Measurements from ENCODE around the gene CFAP210. TPM values are rescaled to one million over a fixed set of nuclear protein-coding genes. Genes with fewer than 3 reads are reported as not detected.

CFAP210 gene
- total and polyA plus RNA-seq, 4 donors = 2.8 to 4.5 (median 3.5) TPM

DNA sequence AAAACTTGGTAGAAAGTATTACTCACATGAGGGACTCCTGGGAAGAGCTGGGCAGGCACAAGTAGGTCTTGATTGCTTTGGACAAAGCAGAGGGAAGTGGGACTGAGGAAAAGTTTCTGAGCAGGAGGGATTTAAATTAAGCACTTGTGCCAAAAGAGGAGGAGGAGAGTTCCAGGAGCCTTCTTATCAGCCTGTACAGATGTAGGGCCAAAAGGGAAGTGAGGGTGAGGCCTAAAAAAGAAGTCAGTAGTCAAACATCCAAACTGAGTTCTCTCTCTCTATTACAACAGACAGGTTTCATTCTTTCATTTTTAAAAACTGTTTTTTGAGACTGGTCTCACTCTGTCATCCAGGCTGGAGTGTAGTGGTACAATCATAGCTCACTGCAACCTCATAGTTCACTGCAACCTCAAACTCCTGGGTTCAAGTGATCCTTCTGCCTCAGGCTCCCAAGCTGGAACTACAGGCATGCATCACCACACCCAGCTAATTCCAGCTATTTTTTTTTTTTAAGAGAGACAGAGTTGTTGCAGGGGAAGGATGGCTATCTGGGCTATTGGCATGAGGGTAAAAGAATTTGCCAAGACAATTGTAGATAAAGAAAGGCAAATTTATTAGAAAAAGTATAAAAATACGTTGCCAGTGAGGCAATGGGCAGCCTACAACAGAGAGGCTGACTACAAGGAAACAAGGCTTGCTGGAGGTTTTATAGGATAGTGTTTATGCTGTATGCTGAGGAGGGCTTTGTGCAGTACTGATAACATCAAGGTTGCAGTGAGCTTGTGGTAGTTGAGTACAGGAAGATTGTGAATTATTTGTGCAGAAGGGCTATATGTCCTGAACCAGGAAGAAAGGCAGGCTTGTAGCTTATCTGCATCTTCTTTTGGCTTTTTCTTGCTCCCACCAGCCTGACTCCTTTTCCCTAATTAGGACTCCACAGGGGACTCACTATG lies 29.0 kb downstream of the CFAP210 start:
- no peaks in the 10 kb centered on the region for H3K27me3 ChIP-seq (ENCODE audit: control insufficient read depth, insufficient read depth, low read length)
- WGBS (ENCODE audit: insufficient coverage) = 77% methylated on average over 1 of the region's 1 CpG
- H3K9me3 ChIP-seq (ENCODE audit: control insufficient read depth, insufficient read depth, low read length) = no peaks in the 10 kb centered on the region
- H3K4me1 ChIP-seq (ENCODE audit: control insufficient read depth, insufficient read depth, low read length) = no peaks in the 10 kb centered on the region
- DNase-seq (ENCODE audit: low read depth in 4 of 6, low spot score in 6 of 6) = no peak
- H3K27ac ChIP-seq (ENCODE audit: low read depth, low read length) = no peak overlapping the region
- no peak overlapping the region for H3K4me3 ChIP-seq (ENCODE audit: low read depth, low read length)
- H3K36me3 ChIP-seq (ENCODE audit: control insufficient read depth, insufficient read depth, low read length) = no peaks in the 10 kb centered on the region

DNA sequence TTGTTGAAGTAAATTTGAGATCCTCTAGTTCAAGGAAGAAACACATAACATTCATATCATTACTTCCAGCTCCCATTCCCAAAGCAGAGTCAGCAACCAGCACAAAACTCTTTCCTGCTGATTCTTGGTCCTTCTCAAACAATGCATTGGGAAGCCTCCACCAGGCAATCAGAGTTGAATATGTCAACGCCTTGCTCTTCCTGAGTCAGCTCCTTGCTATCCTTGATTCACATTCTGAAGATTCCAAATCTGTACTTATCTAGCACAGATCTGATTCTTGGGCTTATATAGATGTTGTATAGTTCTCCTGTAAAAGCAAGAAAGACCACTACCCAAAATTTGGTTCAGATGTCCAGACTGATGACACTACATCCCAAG lies 29.6 kb downstream of the CFAP210 start:
- no peaks in the 10 kb centered on the region for H3K4me1 ChIP-seq (ENCODE audit: control insufficient read depth, insufficient read depth, low read length)
- H3K27me3 ChIP-seq (ENCODE audit: control insufficient read depth, insufficient read depth, low read length) = no peaks in the 10 kb centered on the region
- no peaks in the 10 kb centered on the region for H3K9me3 ChIP-seq (ENCODE audit: control insufficient read depth, insufficient read depth, low read length)
- no peak overlapping the region for H3K27ac ChIP-seq (ENCODE audit: low read depth, low read length)
- no peak overlapping the region for H3K4me3 ChIP-seq (ENCODE audit: low read depth, low read length)
- DNase-seq (ENCODE audit: low read depth in 4 of 6, low spot score in 6 of 6) = no peak
- H3K36me3 ChIP-seq (ENCODE audit: control insufficient read depth, insufficient read depth, low read length) = no peaks in the 10 kb centered on the region
- no CpG with 5 or more reads among the region's 1 CpG for WGBS (ENCODE audit: insufficient coverage)

DNA sequence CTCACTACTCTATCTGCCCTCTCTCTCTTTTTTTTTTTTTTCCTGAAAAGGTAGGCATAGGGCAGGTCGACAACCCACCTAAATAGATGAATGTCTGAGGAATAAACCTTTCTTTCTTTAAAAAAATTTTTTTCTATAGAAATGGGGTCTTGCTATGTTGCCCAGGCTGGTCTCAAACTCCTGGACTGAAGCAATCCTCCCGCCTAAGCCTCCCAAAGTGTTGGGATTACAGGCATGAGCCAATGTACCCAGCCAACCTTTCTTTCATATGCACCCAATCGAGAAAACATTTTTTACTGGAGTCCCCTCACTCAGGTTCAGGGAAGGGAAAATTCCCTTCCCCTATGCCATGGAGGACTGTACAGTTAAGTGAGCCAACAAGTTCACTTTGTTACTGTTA lies 31.0 kb downstream of the CFAP210 start:
- 100% methylated on average over 1 of the region's 3 CpGs for WGBS (ENCODE audit: insufficient coverage)
- no peaks in the 10 kb centered on the region for H3K27me3 ChIP-seq (ENCODE audit: control insufficient read depth, insufficient read depth, low read length)
- no peaks in the 10 kb centered on the region for H3K36me3 ChIP-seq (ENCODE audit: control insufficient read depth, insufficient read depth, low read length)
- no peak overlapping the region for H3K4me3 ChIP-seq (ENCODE audit: low read depth, low read length)
- no peak for DNase-seq (ENCODE audit: low read depth in 4 of 6, low spot score in 6 of 6)
- no peak overlapping the region for H3K27ac ChIP-seq (ENCODE audit: low read depth, low read length)
- no peaks in the 10 kb centered on the region for H3K9me3 ChIP-seq (ENCODE audit: control insufficient read depth, insufficient read depth, low read length)
- no peaks in the 10 kb centered on the region for H3K4me1 ChIP-seq (ENCODE audit: control insufficient read depth, insufficient read depth, low read length)

DNA sequence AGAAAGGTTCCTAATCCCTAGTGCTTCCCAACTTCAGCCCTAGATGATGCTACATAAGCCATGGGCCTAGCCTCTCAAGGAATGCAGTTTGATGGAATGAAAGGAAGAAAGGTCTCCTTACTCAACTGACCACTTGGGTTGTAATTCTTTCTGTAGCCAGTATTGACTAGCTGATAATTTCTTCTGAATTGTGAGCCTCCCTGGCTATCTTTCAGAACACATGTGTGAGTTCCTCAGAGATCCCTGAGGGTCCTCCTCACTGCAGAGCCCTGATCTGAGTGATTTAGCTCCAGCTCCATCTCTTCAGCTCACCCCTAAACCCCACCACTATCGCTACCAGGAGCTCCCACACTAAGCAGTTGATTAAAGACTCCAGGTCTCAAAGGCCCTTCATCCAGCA lies 31.5 kb downstream of the CFAP210 start:
- no peak overlapping the region for H3K4me3 ChIP-seq (ENCODE audit: low read depth, low read length)
- whole genome bisulfite sequencing (ENCODE audit: insufficient coverage) = 92% methylated on average over 1 of the region's 1 CpG
- H3K9me3 ChIP-seq (ENCODE audit: control insufficient read depth, insufficient read depth, low read length) = no peaks in the 10 kb centered on the region
- no peak overlapping the region for H3K27ac ChIP-seq (ENCODE audit: low read depth, low read length)
- H3K4me1 ChIP-seq (ENCODE audit: control insufficient read depth, insufficient read depth, low read length) = no peaks in the 10 kb centered on the region
- DNase-seq (ENCODE audit: low read depth in 4 of 6, low spot score in 6 of 6) = no peak
- H3K36me3 ChIP-seq (ENCODE audit: control insufficient read depth, insufficient read depth, low read length) = no peaks in the 10 kb centered on the region
- H3K27me3 ChIP-seq (ENCODE audit: control insufficient read depth, insufficient read depth, low read length) = no peaks in the 10 kb centered on the region

DNA sequence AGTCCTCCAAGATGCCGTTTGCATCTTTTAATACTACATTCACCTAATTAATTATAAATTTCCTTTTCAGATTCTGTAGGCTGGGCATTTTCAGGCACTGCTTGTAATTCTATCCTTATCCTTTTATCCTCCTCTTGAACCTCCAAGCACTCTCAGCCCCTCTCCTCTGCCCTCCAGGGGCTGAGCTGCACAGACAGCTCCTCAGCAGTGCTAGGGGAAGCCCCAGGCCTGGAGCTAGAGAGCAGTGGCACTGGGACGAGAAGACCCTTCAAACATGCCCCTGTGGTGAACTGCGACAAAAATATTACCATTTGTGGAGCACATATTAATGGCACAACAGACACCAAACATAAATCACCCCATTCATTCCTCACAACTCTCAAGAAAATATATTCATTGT lies 32.9 kb downstream of the CFAP210 start:
- no peaks in the 10 kb centered on the region for H3K4me1 ChIP-seq (ENCODE audit: control insufficient read depth, insufficient read depth, low read length)
- no peak overlapping the region for H3K27ac ChIP-seq (ENCODE audit: low read depth, low read length)
- no peak for DNase-seq (ENCODE audit: low read depth in 4 of 6, low spot score in 6 of 6)
- H3K9me3 ChIP-seq (ENCODE audit: control insufficient read depth, insufficient read depth, low read length) = no peaks in the 10 kb centered on the region
- H3K4me3 ChIP-seq (ENCODE audit: low read depth, low read length) = no peak overlapping the region
- no peaks in the 10 kb centered on the region for H3K27me3 ChIP-seq (ENCODE audit: control insufficient read depth, insufficient read depth, low read length)
- no peaks in the 10 kb centered on the region for H3K36me3 ChIP-seq (ENCODE audit: control insufficient read depth, insufficient read depth, low read length)
- 39% methylated on average over 3 of the region's 3 CpGs for WGBS (ENCODE audit: insufficient coverage)

DNA sequence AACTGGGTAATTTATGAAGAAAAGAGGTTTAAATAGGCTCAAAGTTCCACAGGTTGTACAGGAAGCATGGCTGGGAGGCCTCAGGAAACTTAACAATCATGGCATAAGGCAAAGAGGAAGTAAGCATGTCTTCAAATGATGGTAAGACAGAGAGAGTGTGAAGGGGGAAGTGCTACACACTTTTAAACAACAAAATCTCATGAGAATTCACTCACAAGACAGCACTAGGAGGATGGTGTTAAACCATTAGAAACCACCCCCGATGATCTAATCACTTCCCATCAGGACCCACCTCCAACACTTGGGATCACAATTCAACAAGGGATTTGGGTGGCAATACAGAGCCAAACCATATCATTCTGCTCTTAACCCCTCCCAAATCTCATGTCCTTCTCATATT lies 34.9 kb downstream of the CFAP210 start:
- Histone ChIP-seq H3K4me3 (ENCODE audit: low read depth, low read length) (no peak overlapping the region), H3K4me1 (ENCODE audit: control insufficient read depth, insufficient read depth, low read length) (no peaks in the 10 kb centered on the region), H3K9me3 (ENCODE audit: control insufficient read depth, insufficient read depth, low read length) (no peaks in the 10 kb centered on the region), H3K27ac (ENCODE audit: low read depth, low read length) (no peak overlapping the region), H3K27me3 (ENCODE audit: control insufficient read depth, insufficient read depth, low read length) (no peaks in the 10 kb centered on the region), H3K36me3 (ENCODE audit: control insufficient read depth, insufficient read depth, low read length) (no peaks in the 10 kb centered on the region)
- no peak for DNase-seq (ENCODE audit: low read depth in 4 of 6, low spot score in 6 of 6)
- WGBS (ENCODE audit: insufficient coverage) = 100% methylated on average over 1 of the region's 1 CpG

DNA sequence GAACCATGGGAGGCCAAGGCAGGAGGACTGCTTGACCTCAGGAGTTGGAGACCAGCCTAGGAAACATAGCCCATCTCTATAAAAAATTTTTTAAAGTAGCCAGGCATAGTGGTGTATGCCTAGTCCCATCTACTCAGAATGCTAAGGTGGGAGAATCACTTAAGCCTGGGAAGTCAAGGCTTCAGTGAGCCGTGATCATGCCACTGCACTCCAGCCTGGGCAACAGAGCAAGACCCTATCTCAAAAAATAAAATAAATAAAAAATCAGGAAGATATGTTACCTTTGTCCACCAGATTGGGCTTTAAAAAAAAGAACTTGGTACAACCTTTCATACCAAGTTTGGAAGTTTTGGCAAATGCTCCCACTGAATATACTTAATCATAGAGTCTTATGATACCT lies 35.3 kb downstream of the CFAP210 start:
- Histone ChIP-seq H3K9me3 (ENCODE audit: control insufficient read depth, insufficient read depth, low read length) (no peaks in the 10 kb centered on the region), H3K27me3 (ENCODE audit: control insufficient read depth, insufficient read depth, low read length) (no peaks in the 10 kb centered on the region), H3K27ac (ENCODE audit: low read depth, low read length) (no peak overlapping the region), H3K4me1 (ENCODE audit: control insufficient read depth, insufficient read depth, low read length) (no peaks in the 10 kb centered on the region), H3K36me3 (ENCODE audit: control insufficient read depth, insufficient read depth, low read length) (no peaks in the 10 kb centered on the region), H3K4me3 (ENCODE audit: low read depth, low read length) (no peak overlapping the region)
- no CpG with 5 or more reads among the region's 1 CpG for WGBS (ENCODE audit: insufficient coverage)
- DNase-seq (ENCODE audit: low read depth in 4 of 6, low spot score in 6 of 6) = no peak

DNA sequence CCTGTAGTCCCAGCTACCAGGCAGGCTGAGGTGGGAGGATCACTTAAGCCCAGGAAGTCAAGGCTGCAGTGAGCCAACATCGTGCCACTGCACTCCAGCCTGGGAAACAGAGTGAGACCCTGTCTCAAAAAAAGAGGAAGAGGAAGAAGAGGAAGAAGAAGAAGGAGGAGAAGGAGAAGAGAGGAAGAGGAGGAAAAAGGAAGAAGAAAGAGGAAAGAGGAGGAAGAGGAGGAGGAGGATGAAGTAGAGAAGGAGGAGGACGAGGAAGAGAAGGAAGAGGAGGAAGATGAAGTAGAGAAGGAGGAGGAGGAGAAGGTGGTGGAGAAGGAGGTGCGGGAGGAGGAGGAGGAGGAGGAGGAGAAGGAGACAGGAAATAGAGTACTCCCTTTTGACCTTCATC lies 38.0 kb downstream of the CFAP210 start:
- no peaks in the 10 kb centered on the region for H3K27me3 ChIP-seq (ENCODE audit: control insufficient read depth, insufficient read depth, low read length)
- no peak for DNase-seq (ENCODE audit: low read depth in 4 of 6, low spot score in 6 of 6)
- H3K9me3 ChIP-seq (ENCODE audit: control insufficient read depth, insufficient read depth, low read length) = no peaks in the 10 kb centered on the region
- no peak overlapping the region for H3K27ac ChIP-seq (ENCODE audit: low read depth, low read length)
- H3K36me3 ChIP-seq (ENCODE audit: control insufficient read depth, insufficient read depth, low read length) = no peaks in the 10 kb centered on the region
- H3K4me1 ChIP-seq (ENCODE audit: control insufficient read depth, insufficient read depth, low read length) = no peaks in the 10 kb centered on the region
- H3K4me3 ChIP-seq (ENCODE audit: low read depth, low read length) = no peak overlapping the region
- 72% methylated on average over 2 of the region's 3 CpGs for WGBS (ENCODE audit: insufficient coverage)

DNA sequence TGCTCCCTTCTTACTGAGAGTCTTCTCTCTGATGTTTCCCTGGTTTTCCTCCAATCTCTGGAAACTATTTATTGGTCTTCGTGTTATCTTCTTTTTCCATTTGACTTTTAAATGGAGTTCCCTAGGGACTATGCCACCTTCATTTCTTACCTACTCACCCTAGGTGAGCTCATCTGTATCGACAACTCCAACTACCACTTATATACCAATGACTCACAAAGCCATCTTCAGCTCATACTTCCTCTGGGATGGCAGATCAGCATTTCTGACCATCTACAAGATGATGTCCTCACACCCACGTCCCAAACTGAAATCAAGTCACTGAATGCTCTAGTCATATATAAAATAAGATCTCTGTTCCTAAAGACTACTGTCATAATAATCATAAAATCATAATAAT lies 40.6 kb downstream of the CFAP210 start:
- no peaks in the 10 kb centered on the region for H3K27me3 ChIP-seq (ENCODE audit: control insufficient read depth, insufficient read depth, low read length)
- no peak overlapping the region for H3K4me3 ChIP-seq (ENCODE audit: low read depth, low read length)
- H3K36me3 ChIP-seq (ENCODE audit: control insufficient read depth, insufficient read depth, low read length) = no peaks in the 10 kb centered on the region
- 100% methylated on average over 1 of the region's 3 CpGs for WGBS (ENCODE audit: insufficient coverage)
- no peak for DNase-seq (ENCODE audit: low read depth in 4 of 6, low spot score in 6 of 6)
- no peaks in the 10 kb centered on the region for H3K9me3 ChIP-seq (ENCODE audit: control insufficient read depth, insufficient read depth, low read length)
- H3K27ac ChIP-seq (ENCODE audit: low read depth, low read length) = no peak overlapping the region
- H3K4me1 ChIP-seq (ENCODE audit: control insufficient read depth, insufficient read depth, low read length) = no peaks in the 10 kb centered on the region

DNA sequence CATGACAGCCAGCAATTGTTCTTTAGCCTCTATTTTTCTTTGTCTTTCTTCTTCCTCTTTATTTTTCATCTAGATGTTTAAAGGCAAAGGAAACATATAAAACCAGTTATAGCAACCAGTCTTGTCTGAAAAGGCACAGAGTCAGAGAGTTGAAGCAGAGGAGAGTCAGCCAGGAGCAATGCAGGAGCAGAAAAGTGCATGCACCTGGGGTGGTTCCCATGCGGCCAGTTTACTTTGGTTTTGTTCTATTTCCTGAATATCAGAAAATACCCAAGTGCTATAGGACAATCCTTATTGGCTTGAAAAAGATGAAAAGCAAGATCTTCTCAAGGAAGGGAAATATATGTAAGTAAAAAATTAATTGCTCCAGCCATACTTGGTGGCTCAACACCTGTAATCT lies 44.9 kb downstream of the CFAP210 start:
- no peaks in the 10 kb centered on the region for H3K36me3 ChIP-seq (ENCODE audit: control insufficient read depth, insufficient read depth, low read length)
- DNase-seq (ENCODE audit: low read depth in 4 of 6, low spot score in 6 of 6) = no peak
- H3K27me3 ChIP-seq (ENCODE audit: control insufficient read depth, insufficient read depth, low read length) = no peaks in the 10 kb centered on the region
- no CpG with 5 or more reads among the region's 1 CpG for WGBS (ENCODE audit: insufficient coverage)
- no peaks in the 10 kb centered on the region for H3K4me1 ChIP-seq (ENCODE audit: control insufficient read depth, insufficient read depth, low read length)
- H3K4me3 ChIP-seq (ENCODE audit: low read depth, low read length) = no peak overlapping the region
- no peaks in the 10 kb centered on the region for H3K9me3 ChIP-seq (ENCODE audit: control insufficient read depth, insufficient read depth, low read length)
- H3K27ac ChIP-seq (ENCODE audit: low read depth, low read length) = no peak overlapping the region
